Heart left ventricle (tissue), 16 donors: ENCODE measurements around the gene MED22. TPM values are rescaled to one million over a fixed set of nuclear protein-coding genes. Genes with fewer than 3 reads are reported as not detected.

Source experiments
- ATAC-seq, 4 donors: fragments of 200-7000 bp; cut with Tn5 transposase; one replicate each; pipeline ENCODE4 v1.9.1; 2020 to 2022; ENCODE audit warnings: moderate library complexity in 4 of 4, mild to moderate bottlenecking in 3 of 4, moderate number of reproducible peaks in 1 of 4
- DNase-seq, 5 donors: peaks; one replicate each; pipeline ENCODE4 v3.0.0-alpha.2; 2020
- H3K27ac ChIP-seq, 12 donors: fragments of 200-600 bp; sonication (generic) in 4 of 12; one replicate each; pipeline versions ENCODE4 v1.5.0 to v1.8.0; 2016 to 2022; ENCODE audit warnings: mild to moderate bottlenecking in 2 of 12
- H3K27me3 ChIP-seq, 9 donors: fragments of 200-600 bp; sonication (generic) in 2 of 9; one replicate each; pipeline versions ENCODE4 v1.5.1 to v1.8.0; 2016 to 2022; ENCODE audit warnings: mild to moderate bottlenecking in 3 of 9
- H3K36me3 ChIP-seq, 9 donors: fragments of 200-600 bp; sonication (generic) in 2 of 9; one replicate each; pipeline versions ENCODE4 v1.5.0 to v1.8.0; 2018 to 2022; ENCODE audit warnings: mild to moderate bottlenecking in 2 of 9
- H3K4me1 ChIP-seq, 12 donors: fragments of 200-600 bp; sonication (generic) in 4 of 12; one replicate each; pipeline versions ENCODE4 v1.5.0 to v1.8.0; 2016 to 2022; ENCODE audit warnings: mild to moderate bottlenecking in 3 of 12
- H3K4me3 ChIP-seq, 12 donors: fragments of 200-600 bp; sonication (generic) in 4 of 12; one replicate each; pipeline versions ENCODE4 v1.5.0 to v1.8.0; 2017 to 2022; ENCODE audit warnings: mild to moderate bottlenecking in 9 of 12, moderate library complexity in 4 of 12
- H3K9me3 ChIP-seq, 12 donors: fragments of 200-600 bp; sonication (generic) in 4 of 12; one replicate each; pipeline versions ENCODE4 v1.5.0 to v1.8.0; 2016 to 2022; ENCODE audit warnings: mild to moderate bottlenecking in 1 of 12
- CTCF ChIP-seq, 12 donors: fragments of 200-600 bp; sonication (generic) in 4 of 12; IDR thresholded peaks; one replicate each; pipeline versions ENCODE4 v1.5.0 to v1.8.0; 2018 to 2022; ENCODE audit warnings: antibody characterized with exemption in 12 of 12, mild to moderate bottlenecking in 5 of 12
- POLR2A ChIP-seq, 2 donors: fragments of 450-650 bp; IDR thresholded peaks; one replicate each; pipeline ENCODE4 v1.6.1; 2017; ENCODE audit warnings: antibody characterized with exemption in 2 of 2, mild to moderate bottlenecking in 2 of 2, moderate library complexity in 2 of 2
- WGBS, 4 donors: extraction: QIAGEN DNeasy Blood & Tissue Kit in 2 of 4; methylation state at CpG; one replicate each; pipeline versions ENCODE4 v1.1.5 to v1.1.7; 2013 to 2018; 5-methylcytosine and 5-hydroxymethylcytosine counted together
- intact Hi-C, 10 donors: fragments of 100-400 bp; cut with DNase I; formaldehyde crosslinking; loops; one replicate each; pipeline versions ENCODE4 v1.11.1 to v1.14.2; 2022
- polyA plus RNA-seq, 2 donors: library from polyadenylated mRNA; stranded (reverse); fragments of 200-250 nt; gene quantifications; one replicate each; pipeline ENCODE4 v1.2.3, GENCODE V29; 2013
- total RNA-seq, 9 donors: library from RNA; depleted of rRNA in 2 of 9; stranded (reverse); fragments of >200 nt in 2 of 9; fragmentation: NEBNext Ultra II Directional in 3 of 9; extraction: Animal tissue kit (Norgen Biotek cat#: 25700) in 3 of 9; gene quantifications; one replicate each; pipeline versions ENCODE4 v1.1.0 to v1.2.4, GENCODE V29; 2016 to 2023
- donor health status: ischemic (EF 13 %, LVEDD 7.1; RV severe dilation, severe dysfunction).
- donor health status: healthy with polysubstance abuse.
- donor health status: DM: no; HTN: yes; CAD: no.
- donor health status: DM: no; HTN: no; CAD: no.
- donor health status: ischemic (EF 25% LVEDD 6.9; RV normal size, moderate dysfunction).
- donor health status: ischemic (EF 25% LVEDD 5.7; RV mildly dilated, moderate dysfunction).
- donor health status: healthy.
- donor health status: DM: yes; HTN: yes; CAD: no.
- donor health status: ischemic (EF 35%, LVEDD 5.7; RV mildly dilated, moderate dysfunction).
- donor health status: nonischemic (EF 11% LVEDD 7.7; RV severe dilation, severe dysfunction).
- donor health status: DM: yes; HTN: yes; CAD: no.
- donor health status: PGD.
- donor health status: ischemic (EF 29% LVEDD 5.4; RV normal size, mild dysfunction).
- donor health status: nonischemic (EF 23%, LVEDD 6.1; RV moderate dilation, normal function).

MED22 gene
- total and polyA plus RNA-seq, 11 donors, result 12.3 to 33.8 (median 19.5) TPM

DNA sequence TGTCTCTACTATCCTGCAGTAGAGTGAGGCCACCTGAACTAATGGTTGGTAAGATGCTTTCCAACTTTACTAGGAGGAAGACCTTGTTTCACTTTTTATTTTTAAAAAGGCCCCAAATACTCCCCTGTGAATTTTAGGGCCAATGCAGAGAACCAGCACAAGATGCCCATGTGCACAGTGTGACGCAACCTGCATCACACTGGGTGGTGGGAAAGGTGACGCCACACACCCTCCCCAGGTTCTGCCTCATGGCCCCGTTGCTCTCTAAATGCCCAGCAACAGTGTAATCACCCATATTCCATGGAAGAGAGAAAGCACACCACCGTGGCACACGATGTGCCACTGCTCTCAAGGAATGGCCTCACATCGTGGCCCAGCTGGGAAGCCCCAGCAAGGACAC, 21.5 kb upstream of the MED22 start:
- Histone ChIP-seq H3K9me3 (no peaks in the 10 kb centered on the region), H3K4me1 (peaks cover 3 to 74% (median 66%) of the 10 kb centered on the region in 12 donors), H3K4me3 (no peak overlapping the region), H3K36me3 (peaks cover 0 to 79% (median 45%) of the 10 kb centered on the region in 9 donors), H3K27ac (peak overlapping the region in 1 of 12 donors; percentile 78), H3K27me3 (no peaks in the 10 kb centered on the region)
- intact Hi-C loops, result no loop called here
- DNase-seq, result no peak
- WGBS, 4 donors, result 81 to 88% (median 83%) methylated on average over 6 of the region's 6 CpGs
- TF ChIP-seq POLR2A (IDR thresholded peaks at IDR 0.05) (no peak), CTCF (IDR thresholded peaks at IDR 0.05) (no peak)
- no peak for ATAC-seq

GRCh38 chr9:133368249-133368881, 20.4 kb upstream of the MED22 start:
- peaks cover 3 to 66% (median 57%) of the 10 kb centered on the region in 12 donors for H3K4me1 ChIP-seq
- 56 to 77% (median 68%) methylated on average over 18 of the region's 18 CpGs for WGBS, 4 donors
- no peak for DNase-seq
- peak in 1 of 4 donors; percentile 23 for ATAC-seq
- intact Hi-C loops, result no loop called here
- no peaks in the 10 kb centered on the region for H3K9me3 ChIP-seq
- TF ChIP-seq CTCF (IDR thresholded peaks at IDR 0.05) (no peak), POLR2A (IDR thresholded peaks at IDR 0.05) (no peak)
- H3K27ac ChIP-seq, result no peak overlapping the region
- no peaks in the 10 kb centered on the region for H3K27me3 ChIP-seq
- H3K36me3 ChIP-seq, result peaks cover 0 to 87% (median 55%) of the 10 kb centered on the region in 9 donors
- no peak overlapping the region for H3K4me3 ChIP-seq

DNA sequence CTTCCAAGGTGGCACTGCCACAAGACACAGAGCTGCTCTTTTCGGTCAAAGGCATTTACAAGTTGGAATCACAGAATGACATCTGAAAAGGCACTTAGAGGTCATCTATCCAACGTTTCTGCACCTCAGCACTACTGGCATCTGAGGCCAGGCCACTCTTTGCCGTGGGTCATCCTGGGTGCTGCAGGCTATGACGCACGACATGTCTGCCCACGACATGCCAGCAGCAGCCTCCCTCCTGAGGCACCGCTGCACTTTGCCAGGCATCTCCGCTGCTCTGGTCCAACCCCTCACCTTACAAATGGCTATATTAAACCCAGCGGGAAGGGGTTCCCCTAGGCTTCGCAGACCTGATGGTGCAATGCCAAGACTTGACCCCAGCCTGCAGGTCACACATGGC, 19.8 kb upstream of the MED22 start:
- Histone ChIP-seq H3K27ac (no peak overlapping the region), H3K36me3 (peaks cover 0 to 87% (median 56%) of the 10 kb centered on the region in 9 donors), H3K27me3 (no peaks in the 10 kb centered on the region), H3K4me3 (no peak overlapping the region), H3K9me3 (no peaks in the 10 kb centered on the region), H3K4me1 (peaks cover 3 to 60% (median 52%) of the 10 kb centered on the region in 12 donors)
- ATAC-seq (peak in 3 of 4 donors; percentile 36 to 42 (median 37)), DNase-seq (no peak)
- intact Hi-C loops, result no loop called here
- no peak for TF ChIP-seq POLR2A (IDR thresholded peaks at IDR 0.05)
- 67 to 81% (median 80%) methylated on average over 6 to 10 of the region's 10 CpGs for WGBS, 4 donors

DNA sequence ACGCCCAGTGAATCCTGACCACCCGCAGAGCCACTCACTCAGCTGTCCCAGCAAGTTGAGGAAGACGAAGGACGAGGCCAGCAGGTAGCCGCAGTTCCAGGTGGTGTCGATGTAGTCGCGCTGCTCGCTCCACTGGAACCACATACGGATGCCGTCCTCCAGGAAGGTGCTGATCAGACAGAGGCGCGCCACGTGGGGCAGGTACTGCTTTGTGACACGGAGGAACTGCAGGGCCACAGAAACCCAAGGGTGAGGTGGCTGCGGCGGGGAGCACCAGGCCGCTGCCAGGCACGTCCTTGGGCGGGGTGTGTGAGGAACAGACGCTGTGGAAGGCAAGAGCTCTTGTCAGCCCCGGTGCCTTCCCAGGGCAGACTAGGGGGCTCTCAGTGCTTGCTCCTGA, 19.3 kb upstream of the MED22 start:
- Histone ChIP-seq H3K27ac (no peak overlapping the region), H3K4me3 (no peak overlapping the region), H3K4me1 (peaks cover 3 to 55% (median 46%) of the 10 kb centered on the region in 12 donors), H3K9me3 (no peaks in the 10 kb centered on the region), H3K27me3 (no peaks in the 10 kb centered on the region), H3K36me3 (peaks cover 0 to 89% (median 60%) of the 10 kb centered on the region in 9 donors)
- WGBS, 4 donors, result 90 to 93% (median 93%) methylated on average over 22 of the region's 22 CpGs
- DNase-seq (no peak), ATAC-seq (no peak)
- no peak for TF ChIP-seq POLR2A (IDR thresholded peaks at IDR 0.05)
- TF ChIP-seq CTCF (IDR thresholded peaks at IDR 0.05), result no peak
- intact Hi-C loops, result no loop called here
